HG03378 (cell line): ENCODE measurements around the gene WWOX.

Experiments used
- ATAC-seq: cut with Tn5 transposase; IDR thresholded peaks from one replicate; pipeline ENCODE4 v1.9.1; 2021; ENCODE audit warnings: mild to moderate bottlenecking, moderate library complexity; ENCODE audit not compliant: unreplicated experiment

Gene WWOX

DNA sequence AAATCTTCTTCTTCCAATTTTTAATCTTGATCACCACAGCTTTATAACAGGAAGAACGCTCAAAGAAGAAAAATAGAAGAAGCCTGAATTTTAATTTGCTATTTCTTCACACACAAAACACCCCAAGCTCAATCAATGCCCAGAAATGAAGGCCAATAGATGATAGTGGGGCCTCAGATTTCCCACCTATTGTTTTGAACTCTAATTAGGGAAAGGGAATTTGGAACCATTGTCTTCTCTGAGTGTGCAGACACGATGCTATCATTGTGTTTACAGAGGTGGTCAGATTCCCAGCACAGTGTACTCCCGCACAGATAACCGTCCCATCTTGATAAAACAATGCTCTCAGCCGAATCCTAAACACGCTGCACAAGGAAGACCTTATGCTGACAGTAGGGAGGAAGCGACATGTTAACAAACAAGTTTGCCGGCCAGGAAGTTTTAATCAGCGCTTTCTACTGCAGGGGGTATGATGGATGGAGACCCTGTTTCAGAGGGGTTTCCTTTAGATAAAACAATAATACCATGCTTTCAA, 816.4 kb downstream of the WWOX start:
- ATAC-seq, result no peak

DNA sequence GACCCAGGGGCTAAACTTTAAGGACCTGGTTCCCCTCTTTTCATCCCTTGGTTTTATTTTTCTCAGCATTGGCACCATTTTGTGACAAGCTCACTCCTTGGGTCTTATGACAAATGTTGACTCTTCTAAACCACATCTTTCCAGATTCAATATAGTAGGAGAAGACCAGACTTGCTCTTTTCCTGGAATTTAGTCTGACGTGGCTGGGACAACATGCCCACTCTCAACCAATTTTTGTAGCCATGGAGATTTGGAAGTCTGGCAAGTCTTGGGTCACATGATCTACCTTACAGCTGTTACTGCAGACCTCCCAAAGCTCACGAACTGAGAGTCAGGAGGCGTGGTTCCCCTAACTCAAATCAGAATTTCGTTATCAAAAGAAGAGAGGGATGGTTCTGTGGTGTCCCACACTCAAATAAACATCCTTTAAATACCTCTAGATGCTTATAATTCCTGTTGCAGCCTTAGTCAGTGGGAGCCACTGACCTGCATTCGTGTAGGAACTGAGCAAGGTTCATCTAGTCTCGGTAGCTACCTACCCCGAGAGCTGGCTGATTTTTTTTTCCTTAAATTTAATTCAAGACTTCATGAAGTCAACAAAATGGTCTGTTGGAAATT, 817.6 kb downstream of the WWOX start:
- ATAC-seq, result no peak

DNA sequence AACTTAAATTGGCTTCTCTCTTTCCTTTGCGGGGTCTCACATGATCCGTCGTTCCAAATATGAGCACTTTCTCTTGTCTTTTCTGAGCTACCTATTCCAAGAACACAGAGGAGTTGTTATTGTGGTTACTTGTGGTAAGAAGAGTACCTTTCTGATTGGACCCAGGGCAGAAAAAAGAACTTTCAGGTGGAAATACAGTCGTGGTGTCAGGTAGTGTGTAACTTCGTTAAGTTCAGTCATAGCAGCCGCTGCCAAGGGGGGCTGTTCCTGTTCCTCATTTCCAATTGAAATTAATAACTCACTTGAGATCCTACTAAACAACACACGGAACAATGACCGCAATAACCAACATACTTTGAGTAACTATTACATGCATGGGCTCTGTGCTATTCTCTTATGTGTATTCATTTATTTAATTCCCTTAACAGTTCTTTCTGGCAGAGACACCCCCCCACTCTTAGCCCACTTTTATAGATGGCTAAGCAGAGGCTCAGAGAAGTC, 819.4 kb downstream of the WWOX start:
- ATAC-seq, result no peak

DNA sequence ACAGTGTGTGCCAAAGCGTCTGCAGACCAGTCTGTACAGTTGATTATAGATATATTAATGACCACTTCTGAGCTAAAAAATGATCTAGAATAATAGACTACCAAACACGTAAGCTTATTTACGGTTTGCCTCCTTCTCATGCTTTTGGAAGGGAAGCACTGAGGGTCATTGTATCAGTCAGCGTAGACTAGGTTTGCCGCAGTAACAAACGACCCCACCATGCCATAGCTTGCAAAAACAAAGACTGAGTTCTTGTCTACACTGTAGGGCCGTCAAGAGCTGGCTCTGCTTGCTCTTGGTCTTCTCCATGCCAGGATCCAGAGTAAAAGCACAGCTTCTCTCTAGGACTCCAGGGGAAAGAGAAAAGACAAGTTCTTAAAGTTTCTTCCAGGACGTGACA, 820.4 kb downstream of the WWOX start:
- no peak for ATAC-seq

DNA sequence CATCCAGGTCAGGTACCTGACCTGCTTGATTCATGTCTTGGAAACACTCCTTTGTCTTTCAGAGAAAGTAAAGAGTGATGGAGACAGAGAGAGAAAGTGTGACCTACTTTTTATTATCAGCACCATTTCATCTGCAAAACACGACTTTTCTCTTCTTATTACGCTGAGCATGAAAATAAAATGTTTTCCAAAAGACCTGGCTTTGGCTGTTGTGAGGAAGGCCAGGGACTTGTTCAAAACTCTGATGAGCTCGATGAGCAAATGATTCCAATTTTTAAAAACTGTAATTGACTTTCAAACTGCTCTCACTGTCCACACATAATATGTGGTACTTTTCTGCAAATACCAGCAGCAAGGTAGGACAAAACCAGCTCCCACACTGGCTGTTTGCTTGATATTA, 821.2 kb downstream of the WWOX start:
- no peak for ATAC-seq

DNA sequence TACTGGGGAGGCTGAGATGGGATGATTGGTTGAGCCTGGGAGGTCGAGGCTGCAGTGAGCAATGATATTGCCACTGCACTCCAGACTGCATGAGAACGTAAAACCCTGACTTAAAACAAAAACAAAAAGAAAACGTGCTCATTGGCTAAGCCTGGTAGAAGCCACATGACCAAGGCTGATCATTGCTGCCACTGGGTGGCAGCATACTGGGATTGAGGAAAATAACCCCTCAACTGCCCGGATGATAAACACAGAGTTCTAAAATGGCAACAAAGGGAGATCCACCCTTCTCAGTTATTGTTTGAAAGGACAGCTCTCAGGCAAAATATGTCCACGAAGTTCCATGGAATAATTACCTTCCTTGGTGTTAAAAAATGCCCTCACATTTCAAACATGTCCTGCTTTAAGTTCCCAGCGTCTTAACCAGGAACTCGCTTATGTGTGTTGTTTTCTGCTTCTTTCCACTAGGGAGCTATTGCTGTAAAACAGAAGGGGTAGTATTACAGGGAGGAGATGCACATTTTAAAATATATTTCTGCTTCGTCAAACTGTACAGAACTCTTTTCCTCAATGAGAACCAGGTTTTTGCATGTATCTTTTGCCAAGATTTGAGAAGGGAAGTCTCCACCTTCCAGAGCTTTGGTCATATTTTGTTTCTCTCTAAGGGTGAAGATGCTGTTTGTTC, 825.8 kb downstream of the WWOX start:
- no peak for ATAC-seq

DNA sequence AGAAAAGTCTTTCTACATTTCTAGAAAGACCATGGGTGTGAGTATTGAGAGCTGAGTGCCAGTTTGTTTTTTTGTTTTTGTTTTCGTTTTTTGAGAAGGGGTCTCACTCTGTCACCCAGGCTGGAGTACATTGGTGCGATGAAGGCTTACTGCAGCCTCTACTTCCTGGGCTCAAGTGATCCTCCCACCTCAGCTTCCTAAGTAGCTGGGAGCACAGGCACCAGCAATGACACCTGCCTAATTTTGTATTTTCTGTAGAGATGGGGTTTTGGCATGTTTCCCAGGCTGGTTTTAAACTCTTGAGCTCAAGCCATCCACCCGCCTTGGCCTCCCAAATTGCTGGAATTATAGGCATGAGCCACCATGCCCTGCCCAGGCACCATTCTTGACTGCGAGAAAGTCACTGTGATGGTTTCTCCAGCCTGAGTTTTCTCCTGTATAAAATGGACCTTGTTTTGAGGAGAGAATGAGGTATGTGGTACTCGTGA, 827.3 kb downstream of the WWOX start:
- no peak for ATAC-seq

DNA sequence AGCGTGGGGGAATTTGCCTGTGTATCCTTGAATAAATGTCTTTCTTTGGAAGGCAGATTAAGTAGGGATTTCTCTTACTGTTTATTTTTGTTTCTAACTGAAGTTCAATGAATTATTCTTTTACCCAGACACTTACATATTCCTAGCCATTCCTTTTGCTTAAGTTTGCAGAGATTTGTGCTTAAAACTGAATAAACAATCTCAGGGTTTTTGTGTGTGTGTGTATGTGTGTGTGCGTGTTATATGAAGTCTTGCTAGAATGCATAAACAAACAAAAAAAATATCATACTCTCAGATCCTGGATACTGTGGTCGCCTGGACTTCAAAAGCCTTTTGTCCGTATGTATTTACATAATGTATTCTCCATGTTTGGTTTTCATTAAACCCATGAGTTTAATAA, 828.3 kb downstream of the WWOX start:
- ATAC-seq, result no peak

DNA sequence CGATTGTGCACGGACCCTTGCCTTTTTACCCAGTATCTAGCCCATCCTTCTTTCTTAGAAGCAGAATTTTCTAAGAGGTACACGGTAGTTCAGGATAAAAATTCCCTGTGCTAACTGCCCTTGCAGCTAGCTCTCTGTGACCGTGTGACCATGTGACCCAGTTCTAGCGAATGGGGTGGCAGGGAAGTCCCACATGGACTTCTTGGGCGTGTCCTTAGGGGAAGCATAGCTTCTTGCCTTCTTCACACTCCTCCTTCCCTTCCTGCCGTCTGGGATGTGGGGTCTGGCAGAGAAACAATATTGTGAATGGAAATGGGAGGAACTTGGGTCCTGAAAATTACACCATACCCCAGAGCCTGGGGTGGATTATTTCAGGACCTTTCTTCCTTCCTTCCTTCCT, 830.4 kb downstream of the WWOX start:
- ATAC-seq, result no peak

DNA sequence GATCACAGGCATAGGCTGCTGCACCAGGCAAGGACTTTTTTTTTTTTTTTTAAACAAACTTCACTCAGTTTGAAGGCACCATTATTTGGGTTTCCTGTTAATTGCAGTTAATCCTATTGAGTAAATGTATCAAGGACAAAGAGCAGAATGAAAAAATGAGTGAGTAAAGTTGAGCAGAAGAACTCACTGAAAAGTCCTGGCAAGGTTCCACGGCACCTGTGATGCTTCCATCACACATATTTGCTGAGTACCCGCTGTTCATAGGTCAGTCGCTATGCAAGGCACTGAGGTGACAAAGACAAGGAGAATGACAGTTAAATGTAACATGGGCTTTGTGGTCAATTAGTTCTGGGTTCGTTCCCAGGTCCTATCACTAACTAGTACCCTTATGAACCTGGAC, 831.1 kb downstream of the WWOX start:
- ATAC-seq, result no peak

DNA sequence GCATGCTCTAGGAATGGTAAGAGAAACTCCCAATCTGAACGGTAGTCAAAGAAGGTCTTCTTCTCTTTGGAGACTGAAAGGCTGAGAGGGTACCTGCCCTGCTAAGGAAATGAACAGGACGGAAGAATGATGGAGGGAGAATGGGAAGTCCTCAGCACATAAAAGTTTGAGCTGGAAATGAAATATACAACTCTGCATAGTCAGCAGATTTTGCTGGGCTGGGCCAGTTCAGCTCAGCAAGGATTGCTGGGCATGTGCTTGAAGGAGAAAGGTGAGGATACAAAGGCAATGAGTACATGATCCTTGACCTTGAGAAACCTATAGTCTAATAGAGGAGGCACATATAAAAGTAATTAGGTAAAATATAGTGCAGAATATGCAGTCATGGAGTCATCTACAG, 831.8 kb downstream of the WWOX start:
- no peak for ATAC-seq

DNA sequence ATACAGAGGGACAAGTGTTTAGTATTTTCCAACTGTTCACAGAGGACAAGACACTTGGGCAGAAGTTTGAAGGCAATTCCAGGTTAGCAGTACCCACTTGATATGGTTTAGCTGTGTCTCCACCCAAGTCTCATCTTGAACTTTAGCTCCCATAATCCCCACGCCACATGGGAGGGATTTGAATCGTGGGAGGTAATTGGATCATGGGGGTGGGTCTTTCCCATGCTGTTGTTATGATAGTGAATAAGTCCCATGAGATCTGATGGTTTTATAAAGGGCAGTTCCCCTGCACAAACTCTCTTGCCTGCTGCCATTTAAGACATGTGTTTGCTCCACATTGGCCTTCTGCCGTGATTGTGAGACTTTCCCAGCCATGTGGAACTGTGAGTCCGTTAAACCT, 832.2 kb downstream of the WWOX start:
- ATAC-seq, result no peak

DNA sequence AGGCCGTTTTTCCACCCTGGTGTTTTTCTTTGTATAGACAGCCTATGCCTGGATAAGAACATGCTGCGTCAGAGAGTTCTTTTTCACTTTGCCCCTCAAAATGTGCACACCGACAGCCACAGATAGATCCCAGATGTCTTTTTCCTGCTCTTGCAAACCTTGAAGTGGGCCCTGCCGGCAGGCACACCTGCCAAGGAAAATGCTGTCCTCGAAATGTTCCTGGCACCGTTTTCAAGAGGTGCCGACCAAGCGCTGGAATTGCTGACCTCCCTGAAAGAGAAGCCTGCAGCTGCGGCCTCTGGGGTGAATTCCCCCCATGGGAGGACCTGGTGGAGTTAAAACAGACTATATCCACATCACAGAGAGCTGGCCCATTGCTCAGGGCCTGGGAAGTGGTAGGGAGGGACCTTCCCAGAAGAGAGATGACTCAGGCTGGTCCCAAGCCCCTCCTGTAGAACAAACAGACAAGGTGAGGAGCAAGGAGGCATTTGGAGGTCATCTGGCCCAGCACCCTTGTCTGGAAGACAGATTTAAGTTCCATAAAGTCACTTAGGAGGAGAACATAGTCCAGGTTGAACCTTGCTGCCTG, 833.0 kb downstream of the WWOX start:
- no peak for ATAC-seq

DNA sequence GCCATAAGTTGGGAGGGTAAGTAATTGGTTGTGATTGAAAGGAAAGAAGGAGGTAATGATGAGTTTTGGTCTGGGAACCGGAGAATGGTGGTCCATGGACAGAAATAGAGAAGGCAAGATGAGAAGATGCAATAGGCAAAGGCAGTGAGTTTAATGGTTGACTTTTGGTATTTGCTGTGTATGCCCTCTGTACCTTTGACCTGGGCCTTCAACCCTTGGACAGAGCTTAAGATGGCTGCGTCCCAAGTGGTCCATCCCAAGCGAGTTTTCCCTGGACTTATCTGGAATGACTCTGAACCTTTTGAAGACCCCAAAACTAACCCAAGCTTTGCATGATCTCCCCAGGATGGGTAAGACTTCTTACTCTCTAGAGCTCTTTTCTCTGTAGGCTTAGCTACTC, 836.6 kb downstream of the WWOX start:
- ATAC-seq, result no peak

DNA sequence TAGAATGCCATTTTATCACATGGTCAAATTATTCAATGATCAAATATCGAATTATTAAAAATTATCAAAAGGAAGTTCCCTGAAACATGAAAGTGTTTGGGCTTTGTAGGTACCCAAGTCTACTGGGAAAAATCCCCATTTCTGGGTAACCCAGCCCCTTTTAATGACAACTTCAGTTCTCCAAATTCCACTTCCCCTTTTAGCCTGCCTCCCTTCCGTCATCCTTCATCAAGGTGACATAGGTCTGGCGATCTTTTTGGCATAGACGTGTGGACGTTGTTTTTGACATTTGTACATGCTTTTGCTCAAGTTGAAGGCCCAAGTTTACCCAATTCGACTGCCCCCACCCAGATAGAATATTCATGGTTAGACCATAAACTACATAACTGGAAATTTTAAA, 840.1 kb downstream of the WWOX start:
- ATAC-seq, result no peak

DNA sequence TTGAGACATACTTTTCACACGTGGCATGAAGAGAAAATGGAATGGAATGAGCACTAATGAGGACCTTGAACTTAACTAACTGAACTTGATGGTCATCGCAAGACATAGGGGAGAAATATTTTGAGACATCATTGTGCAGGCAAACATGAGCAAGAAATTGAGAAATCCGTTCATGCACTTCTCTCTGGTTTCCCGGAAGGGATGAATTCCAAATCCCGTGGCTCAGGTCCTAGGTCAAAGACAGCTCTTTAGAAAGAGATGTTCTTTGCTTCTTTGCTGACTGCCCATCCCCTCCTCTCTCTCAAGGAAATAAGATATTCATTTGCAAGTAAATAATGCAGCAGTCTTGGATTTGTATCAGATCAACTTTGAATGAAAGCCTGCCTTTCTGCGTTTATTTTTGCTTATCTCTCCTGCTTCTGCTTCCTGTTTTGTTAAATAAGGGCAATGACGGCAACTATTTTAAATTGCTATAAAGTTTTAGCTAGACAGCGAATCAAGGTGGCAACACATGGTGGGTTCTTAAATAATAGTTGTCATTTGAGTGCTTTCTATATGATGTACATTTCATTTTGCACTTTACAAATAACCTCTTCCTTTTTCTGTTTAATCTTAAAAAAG, 843.3 kb downstream of the WWOX start:
- ATAC-seq, result no peak

DNA sequence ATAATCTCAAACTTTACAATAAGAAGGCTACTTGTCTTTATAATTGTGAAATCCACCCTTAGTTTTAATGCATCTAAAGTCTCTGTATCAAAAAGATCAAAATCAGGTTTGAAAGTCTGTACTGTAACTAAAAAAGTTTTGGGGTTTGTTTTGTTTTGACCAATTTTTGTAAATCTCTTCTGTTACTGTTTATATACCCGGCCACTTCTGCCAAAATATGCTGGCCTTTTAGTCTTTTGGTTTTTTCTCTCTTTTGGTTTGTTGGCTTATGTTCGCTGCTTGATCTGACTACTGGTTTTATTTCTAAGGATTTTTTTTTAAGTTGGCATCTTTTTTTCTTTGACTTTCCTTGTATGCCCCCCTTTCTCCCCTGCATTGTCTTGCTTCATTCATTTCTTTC, 845.9 kb downstream of the WWOX start:
- ATAC-seq, result no peak

DNA sequence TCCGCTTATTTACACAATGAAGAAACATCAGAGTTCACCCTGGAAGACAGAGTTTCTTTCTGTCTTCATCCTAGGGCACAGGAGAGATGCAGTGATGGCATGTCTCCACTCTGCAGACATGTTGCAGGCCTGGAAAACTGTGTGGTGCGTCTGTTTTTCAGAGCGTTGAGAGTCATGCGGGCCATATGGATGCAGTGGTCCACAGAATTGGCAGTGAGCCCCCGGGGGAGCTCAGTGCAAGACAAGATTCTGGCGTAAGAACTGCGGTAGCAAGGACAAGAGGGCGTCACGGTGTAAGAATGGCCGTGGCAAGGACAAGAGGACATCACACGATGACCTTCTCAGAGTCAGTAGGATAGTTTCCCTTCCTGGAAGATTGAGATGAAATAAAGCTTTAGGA, 847.1 kb downstream of the WWOX start:
- no peak for ATAC-seq

DNA sequence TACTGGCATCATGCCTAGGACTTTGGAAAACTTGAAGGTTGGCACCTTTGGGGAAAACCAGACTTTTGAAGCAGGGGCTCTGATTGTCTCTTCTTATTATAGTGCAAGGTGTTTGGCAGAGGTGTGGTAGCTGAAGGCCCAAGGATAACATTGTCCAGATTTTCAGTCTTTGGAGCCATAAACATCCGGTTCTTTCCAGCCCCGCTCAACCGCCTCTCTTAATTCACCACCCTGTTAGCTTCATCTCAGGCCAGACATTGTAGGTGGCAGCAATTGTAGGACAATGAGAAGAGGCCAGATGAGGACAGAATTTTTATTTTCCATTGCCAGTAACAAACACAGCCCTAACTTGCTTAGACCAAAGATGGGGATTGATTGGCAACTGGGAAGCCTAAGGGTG, 851.3 kb downstream of the WWOX start:
- no peak for ATAC-seq

DNA sequence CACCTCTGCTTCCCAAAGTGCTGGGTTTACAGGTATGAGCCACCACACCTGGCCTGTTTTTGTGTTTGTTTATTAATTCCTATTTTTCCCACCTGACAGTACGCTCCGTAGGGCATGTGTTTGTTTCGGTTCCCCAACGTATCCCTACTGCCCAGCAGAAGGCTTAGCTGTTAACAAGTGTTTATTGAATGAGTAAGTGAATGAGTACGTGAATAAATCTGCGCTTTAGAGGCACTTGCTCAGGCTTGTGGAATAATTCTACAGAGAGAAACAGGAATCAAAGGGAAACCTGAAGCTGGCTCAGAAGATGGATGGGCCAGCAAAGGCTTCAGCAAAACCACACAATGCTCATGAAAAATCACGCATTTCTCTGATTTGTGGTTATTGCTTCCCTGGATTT, 853.2 kb downstream of the WWOX start:
- ATAC-seq, result no peak

DNA sequence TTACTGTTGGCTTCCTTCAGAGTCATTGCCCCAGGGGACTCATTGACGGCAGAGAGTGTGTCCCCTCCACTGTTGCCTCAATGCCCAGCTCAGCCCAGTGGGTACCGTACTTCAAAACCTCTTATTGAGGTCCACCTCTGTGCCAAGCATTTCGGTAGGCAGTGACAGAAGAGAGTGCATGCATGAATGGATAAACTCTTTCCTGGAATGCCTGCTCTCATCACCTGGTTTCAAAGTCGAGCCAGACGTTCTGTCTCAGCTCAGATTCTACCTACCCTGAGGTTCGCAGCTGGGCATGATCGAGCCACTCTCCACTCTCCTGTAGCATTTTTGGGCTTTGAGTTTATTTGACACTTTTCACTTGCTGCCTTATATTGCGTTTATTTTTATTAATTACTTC, 854.1 kb downstream of the WWOX start:
- ATAC-seq, result no peak

DNA sequence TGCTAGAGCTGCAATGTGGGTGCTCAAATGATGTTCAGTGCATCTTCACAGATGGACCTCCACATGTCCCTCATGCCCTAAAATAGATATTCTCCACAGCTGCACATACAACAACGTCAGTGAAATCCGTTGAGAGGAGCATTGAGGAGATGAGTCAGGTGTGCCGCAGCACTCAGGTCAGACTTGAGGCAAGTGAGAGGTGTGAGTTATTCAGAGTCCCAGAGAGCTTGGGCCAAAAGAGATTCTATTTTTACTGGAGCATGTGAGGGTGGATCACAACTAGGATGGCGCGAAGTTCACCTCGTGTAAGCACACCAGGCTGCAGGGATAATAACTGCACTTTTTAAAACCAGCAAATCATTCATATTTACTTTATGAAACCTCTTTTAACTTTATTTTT, 855.8 kb downstream of the WWOX start:
- no peak for ATAC-seq
